Medulla oblongata (tissue), 1 donor: ENCODE results near the gene CD300E.
"Not testable (repeated sequence)": the region's sequence is repeated elsewhere in the genome, so short reads cannot be mapped to it uniquely, and the experiment has no call there.

Source experiments
- DNase-seq: peaks from one replicate; pipeline ENCODE4 v3.0.0-alpha.2; 2015; ENCODE audit errors: extremely low spot score

Gene CD300E

GRCh38 chr17:74623693-74624093 lies at the start of gene CD300E:
CD300E (minus strand) TSS chr17:74623738; CDS start chr17:74623621, 117 bp downstream.
- DNase-seq, result peak; percentile 35

GRCh38 chr17:74671031-74671771 lies 47.7 kb upstream of the CD300E start:
- peak; percentile 38 for DNase-seq

- DNase-seq, result no peak
Observed at GRCh38 chr17:74670329-74670728, 46.8 kb upstream of the CD300E start.

GRCh38 chr17:74663561-74663960 lies 40.0 kb upstream of the CD300E start:
- DNase-seq, result no peak

- DNase-seq, result no peak
Observed at GRCh38 chr17:74659889-74660288, 36.4 kb upstream of the CD300E start.

- no peak for DNase-seq
Observed at GRCh38 chr17:74658620-74659019, 35.1 kb upstream of the CD300E start.

- no peak for DNase-seq
Observed at GRCh38 chr17:74654742-74655141, 31.2 kb upstream of the CD300E start.

GRCh38 chr17:74652020-74652419 lies 28.5 kb upstream of the CD300E start:
- no peak for DNase-seq

- no peak for DNase-seq
Observed at GRCh38 chr17:74649909-74650308, 26.4 kb upstream of the CD300E start.

- DNase-seq, result no peak
Observed at GRCh38 chr17:74647871-74648672, 24.5 kb upstream of the CD300E start.

- peak; percentile 22 for DNase-seq
Observed at GRCh38 chr17:74646231-74646630, 22.7 kb upstream of the CD300E start.

GRCh38 chr17:74645010-74645409 lies 21.5 kb upstream of the CD300E start:
- no peak for DNase-seq

GRCh38 chr17:74644419-74644818 lies 20.9 kb upstream of the CD300E start:
- no peak for DNase-seq

GRCh38 chr17:74643826-74644225 lies 20.3 kb upstream of the CD300E start:
- no peak for DNase-seq

- DNase-seq, result no peak
Observed at GRCh38 chr17:74642995-74643394, 19.5 kb upstream of the CD300E start.

- no peak for DNase-seq
Observed at GRCh38 chr17:74642556-74642955, 19.0 kb upstream of the CD300E start.

GRCh38 chr17:74641958-74642298 lies 18.4 kb upstream of the CD300E start:
- no peak for DNase-seq

- DNase-seq, result no peak
Observed at GRCh38 chr17:74641224-74641957, 17.9 kb upstream of the CD300E start.

- DNase-seq, result peak; percentile 54
Observed at GRCh38 chr17:74639704-74640151, 16.2 kb upstream of the CD300E start.

GRCh38 chr17:74637926-74638325 lies 14.4 kb upstream of the CD300E start:
- no peak for DNase-seq

- peak; percentile 35 for DNase-seq
Observed at GRCh38 chr17:74637265-74637664, 13.7 kb upstream of the CD300E start.

- not testable (repeated sequence) for DNase-seq
Observed at GRCh38 chr17:74636541-74637085, 13.1 kb upstream of the CD300E start.
